Peyer's patch (tissue), 4 donors: ENCODE measurements around the gene ATF7IP.

Experiments
- CTCF ChIP-seq, 6 experiments: fragments of 450-650 bp in 4 of 6; fragments of 200-600 bp in 2 of 6; sonication (generic) in 1 of 6; IDR thresholded peaks; one replicate each; pipeline ENCODE4 v1.5.1; 2017 to 2019; ENCODE audit warnings: antibody characterized with exemption in 6 of 6, mild to moderate bottlenecking in 3 of 6, moderate library complexity in 1 of 6
- POLR2A ChIP-seq, 2 donors: fragments of 450-650 bp; IDR thresholded peaks; one replicate each; pipeline ENCODE4 v1.5.1; 2017; ENCODE audit warnings: antibody characterized with exemption in 2 of 2, mild to moderate bottlenecking in 2 of 2, moderate library complexity in 2 of 2

- TF ChIP-seq CTCF (IDR thresholded peaks at IDR 0.05) (no peak), POLR2A (IDR thresholded peaks at IDR 0.05) (no peak)
Measured at GRCh38 chr12:14325716-14326343, 39.7 kb upstream of the ATF7IP start.
